HPDE6-E6E7 (cell line): ENCODE measurements around the gene CEACAM18.
"Not testable (repeated sequence)": the region's sequence is repeated elsewhere in the genome, so short reads cannot be mapped to it uniquely, and the experiment has no call there.

ENCODE experiments used
- DNase-seq: peaks from one replicate; pipeline ENCODE4 v3.0.0; 2011; ENCODE audit warnings: missing footprints; ENCODE audit errors: extremely low spot score

Gene CEACAM18

GRCh38 chr19:51478381-51479234, at the start of gene CEACAM18:
Gene CEACAM18, plus strand, starts transcription at chr19:51478539.
- no peak for DNase-seq

DNA sequence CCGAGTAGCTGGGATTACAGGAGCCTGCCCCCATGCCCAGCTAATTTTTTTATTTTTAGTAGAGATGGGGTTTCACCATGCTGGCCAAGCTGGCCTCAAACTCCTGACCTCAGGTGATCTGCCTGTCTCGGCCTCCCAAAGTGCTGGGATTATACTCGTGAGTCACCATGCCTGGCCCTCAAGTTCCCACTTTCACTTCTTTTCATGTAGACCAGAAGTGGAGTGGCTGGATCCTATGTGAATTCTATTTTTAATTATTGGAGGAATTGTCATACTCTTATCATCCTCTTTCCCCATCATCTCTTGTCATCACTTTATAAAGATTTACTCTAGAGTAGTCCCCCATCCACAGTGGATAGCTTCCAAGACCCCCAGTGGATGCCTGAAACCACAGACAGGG, 48.1 kb upstream of the CEACAM18 start:
- no peak for DNase-seq

GRCh38 chr19:51431124-51431523, 47.2 kb upstream of the CEACAM18 start:
- no peak for DNase-seq

GRCh38 chr19:51433043-51433442, 45.3 kb upstream of the CEACAM18 start:
- no peak for DNase-seq

- DNase-seq: no peak
Observed at GRCh38 chr19:51434456-51434855, 43.9 kb upstream of the CEACAM18 start.

DNA sequence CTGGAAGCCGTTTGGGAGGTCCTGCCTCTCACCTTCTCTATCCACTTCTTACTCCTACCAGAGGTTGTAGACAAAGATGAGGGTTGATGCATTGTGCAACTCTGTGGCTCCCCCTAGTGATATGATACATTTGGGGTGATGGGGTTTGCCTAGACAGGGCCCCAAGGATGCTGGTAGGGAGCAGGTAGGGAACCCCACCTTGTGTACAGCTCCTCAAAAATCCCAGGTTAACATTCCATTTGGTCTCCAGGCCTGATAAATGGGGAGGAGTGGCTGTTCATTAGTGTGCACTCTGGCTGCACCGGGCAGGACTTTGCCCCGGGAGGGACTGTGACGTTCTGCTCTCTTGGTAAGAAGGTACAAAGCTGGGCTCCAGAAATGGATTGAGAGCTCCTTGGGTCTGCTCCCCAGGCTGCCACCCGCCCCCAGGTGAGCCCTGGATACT, 39.3 kb upstream of the CEACAM18 start:
- DNase-seq: no peak

DNA sequence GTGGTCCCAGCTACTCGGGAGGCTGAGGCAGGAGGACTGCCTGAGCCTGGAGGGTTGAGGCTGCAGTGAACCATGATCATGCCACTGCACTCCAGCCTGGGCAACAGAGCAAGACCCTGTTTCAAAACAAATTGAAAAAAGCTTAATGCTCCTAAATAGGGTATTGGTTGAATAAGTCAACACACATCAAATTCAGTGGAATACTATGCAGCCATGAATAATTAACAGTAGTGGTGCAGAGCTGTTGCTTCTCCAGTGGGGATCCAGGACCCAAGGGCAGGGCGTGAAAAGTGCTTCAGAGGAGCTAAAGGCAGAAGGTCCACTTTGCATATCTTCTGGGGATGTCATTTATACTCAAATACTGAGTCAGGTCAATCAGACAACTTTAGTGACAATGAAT, 38.3 kb upstream of the CEACAM18 start:
- DNase-seq: no peak

DNA sequence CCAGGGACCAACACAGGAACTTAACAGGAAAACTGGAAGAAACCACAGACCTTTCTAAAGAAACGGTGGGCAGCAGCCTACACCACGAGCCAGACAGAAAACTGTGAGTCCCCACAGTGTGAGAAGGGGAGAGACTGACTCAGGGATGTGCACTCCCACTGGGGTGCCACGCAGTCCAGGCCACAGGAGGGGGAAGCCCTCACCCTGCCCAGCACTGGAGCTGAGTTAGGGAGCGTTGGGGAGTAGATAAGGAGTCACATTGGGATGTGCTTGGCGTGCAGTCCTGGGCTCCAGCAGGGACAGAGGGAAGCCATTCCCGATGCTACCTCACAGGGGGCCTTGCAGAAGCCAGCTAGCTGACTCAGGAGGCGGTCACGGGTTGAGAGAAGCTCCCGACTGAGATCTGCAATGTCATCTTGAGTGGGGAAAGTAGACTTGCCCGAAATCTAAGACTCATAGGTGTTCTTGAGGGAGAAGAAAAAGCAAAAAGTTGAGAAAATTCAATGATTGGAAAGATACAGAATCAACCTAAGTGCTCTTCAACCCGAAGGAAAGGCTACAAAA, 37.4 kb upstream of the CEACAM18 start:
- DNase-seq: no peak

DNA sequence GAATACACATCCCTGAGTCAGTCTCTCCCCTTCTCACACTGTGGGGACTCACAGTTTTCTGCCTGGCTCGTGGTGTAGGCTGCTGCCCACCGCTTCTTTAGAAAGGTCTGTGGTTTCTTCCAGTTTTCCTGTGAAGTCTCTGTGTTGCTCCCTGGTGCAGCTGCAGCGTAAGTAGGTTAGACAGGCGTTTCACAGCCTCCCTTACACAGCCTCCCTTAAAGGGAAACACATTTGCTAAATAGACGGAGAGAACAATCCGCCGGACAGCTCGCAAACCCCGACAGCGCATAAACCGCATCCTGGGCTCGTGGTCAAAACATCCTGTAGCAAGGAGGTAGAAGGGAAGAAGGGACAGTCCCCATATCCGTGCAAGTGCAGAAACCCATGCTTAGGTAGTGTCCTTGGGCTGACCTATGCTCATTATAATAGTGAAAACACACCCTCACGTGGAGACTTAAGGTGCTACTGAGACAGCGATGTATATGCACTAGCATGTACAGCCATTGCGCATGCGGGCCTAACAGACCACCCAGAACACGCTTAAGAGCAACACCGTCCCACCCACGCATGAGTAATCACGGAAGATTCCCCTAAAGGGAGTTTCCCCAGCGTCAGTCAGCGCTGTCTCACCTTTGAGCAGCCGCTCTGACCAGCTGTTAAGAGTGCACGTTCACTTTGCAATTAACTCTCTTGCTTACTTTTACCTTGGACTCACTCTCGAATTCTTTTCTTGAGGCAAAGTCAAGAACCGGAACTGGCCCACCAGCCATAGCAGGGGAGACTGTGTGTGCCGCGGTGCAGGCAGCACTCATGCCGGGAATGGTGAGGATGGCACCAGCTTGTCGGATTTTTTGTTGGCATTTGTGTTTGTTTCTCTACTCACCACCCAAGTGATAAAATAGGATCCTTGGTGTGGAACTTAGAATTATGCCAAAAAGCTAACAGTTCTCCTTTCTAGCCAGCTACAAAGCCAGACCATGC, 36.6 kb upstream of the CEACAM18 start:
- no peak for DNase-seq

DNA sequence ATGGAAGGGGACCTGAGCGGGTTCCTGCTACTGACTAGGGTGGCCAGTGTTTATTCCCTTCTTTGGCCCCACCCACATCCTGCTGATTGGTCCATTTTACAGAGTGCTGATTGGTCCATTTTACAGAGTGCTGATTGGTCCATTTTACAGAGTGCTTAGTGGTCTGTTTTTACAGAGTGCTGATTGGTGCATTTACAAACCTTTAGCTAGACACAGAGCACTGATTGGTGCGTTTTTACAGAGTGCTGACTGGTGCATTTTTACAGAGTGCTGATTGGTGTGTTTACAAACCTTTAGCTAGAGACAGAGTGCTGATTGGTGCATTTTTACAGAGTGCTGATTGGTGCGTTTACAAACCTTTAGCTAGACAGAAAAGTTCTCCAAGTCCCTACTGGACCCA, 30.8 kb upstream of the CEACAM18 start:
- not testable (repeated sequence) for DNase-seq

GRCh38 chr19:51448011-51448410, 30.3 kb upstream of the CEACAM18 start:
- DNase-seq: no peak

DNA sequence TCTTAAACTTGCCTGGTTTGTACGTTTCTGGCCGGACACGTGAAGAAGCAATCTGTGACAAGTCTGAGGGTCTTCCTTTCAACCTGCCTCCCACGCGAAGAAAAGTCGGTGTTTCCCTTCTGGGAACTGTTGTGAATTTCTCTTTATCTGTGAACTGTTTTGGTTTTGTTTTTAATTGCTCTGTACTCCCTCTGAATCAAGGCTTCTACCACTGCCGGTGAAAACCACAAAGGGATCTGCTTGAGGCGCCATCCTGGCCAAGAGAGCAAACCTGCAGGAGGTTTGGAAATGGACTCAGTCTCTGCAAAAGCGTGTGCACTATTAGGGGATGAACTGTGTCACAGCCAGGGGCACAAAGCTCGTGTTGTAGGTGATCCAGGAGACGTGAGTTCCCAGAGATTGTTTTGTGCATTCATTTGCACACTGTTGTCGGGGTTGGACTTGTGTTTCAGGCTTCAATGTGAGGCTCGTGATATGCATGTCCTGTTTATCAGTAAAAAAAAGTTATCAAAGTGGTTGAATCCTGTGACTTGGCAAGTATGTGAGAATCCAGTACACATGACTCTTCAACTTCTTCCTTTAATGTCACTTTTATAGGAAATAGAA, 29.8 kb upstream of the CEACAM18 start:
- no peak for DNase-seq

DNA sequence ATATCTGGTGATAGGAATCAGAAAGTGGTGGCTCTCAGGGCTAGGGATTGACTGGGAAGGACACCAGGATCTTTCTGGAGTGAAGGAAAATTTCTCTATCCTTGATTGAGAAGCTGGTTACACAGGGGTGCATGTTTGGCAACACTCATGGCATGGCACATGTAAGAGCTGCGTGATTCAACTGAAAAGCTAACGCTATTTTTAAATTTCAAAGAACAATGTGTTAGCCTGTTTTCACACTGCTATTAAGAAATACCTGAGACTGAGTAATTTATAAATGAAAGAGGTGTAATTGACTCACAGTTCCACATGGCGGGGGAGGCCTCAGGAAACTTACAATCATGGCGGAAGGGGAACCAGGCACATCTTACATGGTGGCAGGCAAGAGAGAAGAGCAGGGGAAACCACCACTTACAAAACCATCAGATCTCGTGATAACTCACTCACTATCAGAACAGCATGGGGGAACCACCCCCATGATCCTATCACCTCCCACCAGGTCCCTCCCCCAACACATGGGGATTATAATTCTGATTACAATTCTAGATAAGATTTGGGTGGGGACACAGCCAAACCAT, 27.5 kb upstream of the CEACAM18 start:
- no peak for DNase-seq

- no peak for DNase-seq
Observed at GRCh38 chr19:51456541-51457290, 21.6 kb upstream of the CEACAM18 start.

GRCh38 chr19:51457351-51458013, 20.9 kb upstream of the CEACAM18 start:
- DNase-seq: no peak

- no peak for DNase-seq
Observed at GRCh38 chr19:51458051-51458645, 20.2 kb upstream of the CEACAM18 start, which contains the start of gene SIGLEC8. Gene SIGLEC8, minus strand, starts transcription at chr19:51458454. Its CDS starts 67 bp downstream, at chr19:51458387.

GRCh38 chr19:51458899-51459505, 19.3 kb upstream of the CEACAM18 start:
- no peak for DNase-seq

DNA sequence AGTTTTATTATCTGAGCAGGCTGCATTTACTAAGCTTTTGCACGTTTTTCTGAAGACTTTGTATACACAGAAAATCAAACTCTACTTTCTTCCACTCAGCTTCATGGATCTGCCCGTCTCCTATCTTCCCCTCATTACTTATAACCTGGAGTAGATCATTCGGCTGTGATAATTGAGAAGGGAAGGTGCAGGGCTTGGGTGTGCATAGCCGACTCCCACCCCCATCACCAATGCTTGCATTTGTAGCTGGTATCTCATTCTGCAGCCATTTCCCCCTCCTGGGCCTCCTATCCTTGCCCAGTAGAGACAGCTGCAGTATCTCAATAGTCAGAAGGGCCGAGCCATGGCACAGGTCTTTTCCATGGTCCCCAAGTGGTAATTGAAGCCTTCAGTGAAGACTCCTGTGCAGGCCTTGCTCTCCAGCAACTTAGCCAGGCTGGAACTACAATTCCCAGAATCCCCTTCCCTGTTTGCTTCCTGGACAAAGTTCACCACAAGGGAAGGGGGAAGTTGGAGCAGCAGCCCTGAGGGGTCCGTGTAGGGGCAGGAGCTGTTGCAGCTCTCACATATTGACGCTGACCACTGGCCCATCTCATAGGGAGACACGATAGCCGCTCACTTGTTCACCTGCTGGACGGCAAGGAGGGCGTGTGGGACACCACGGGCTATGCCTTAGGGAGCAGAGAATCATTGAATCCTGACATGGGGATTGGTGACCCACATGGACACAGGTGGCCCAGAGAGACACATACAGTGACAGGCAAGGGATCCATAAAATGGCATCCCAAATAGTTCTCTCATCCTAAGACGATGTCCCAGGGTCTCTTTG, 18.0 kb upstream of the CEACAM18 start:
- no peak for DNase-seq
